Glomerular endothelial cell (primary cell): ENCODE data around the gene OR2A25. TPM values are rescaled to one million over a fixed set of nuclear protein-coding genes. Genes with fewer than 3 reads are reported as not detected.

Experiments used
- DNase-seq: peaks from one replicate; pipeline ENCODE4 v3.0.0-alpha.2; 2011; ENCODE audit warnings: low read depth, low spot score; ENCODE audit errors: extremely low read depth
- total RNA-seq: library from RNA; depleted of rRNA; stranded (reverse); fragments of >200 nt; gene quantifications from 2 replicates; pipeline ENCODE4 v1.2.3, GENCODE V29; 2015

The OR2A25 gene
- total RNA-seq, 1 donor from 2014 or later: not detected

GRCh38 chr7:144069953-144070352 is 342 bp downstream of the OR2A25 start:
- no peak for DNase-seq

DNA sequence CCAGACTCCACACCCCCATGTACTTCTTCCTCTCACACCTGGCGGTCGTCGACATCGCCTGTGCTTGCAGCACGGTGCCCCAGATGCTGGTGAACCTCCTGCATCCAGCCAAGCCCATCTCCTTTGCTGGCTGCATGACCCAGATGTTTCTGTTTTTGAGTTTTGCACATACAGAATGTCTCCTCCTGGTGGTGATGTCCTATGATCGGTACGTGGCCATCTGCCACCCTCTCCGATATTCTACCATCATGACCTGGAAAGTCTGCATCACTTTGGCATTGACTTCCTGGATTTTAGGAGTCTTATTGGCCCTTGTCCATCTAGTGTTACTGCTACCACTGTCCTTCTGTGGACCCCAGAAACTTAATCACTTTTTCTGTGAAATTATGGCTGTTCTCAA is 4.8 kb downstream of the OR2A25 start:
- DNase-seq: no peak

DNA sequence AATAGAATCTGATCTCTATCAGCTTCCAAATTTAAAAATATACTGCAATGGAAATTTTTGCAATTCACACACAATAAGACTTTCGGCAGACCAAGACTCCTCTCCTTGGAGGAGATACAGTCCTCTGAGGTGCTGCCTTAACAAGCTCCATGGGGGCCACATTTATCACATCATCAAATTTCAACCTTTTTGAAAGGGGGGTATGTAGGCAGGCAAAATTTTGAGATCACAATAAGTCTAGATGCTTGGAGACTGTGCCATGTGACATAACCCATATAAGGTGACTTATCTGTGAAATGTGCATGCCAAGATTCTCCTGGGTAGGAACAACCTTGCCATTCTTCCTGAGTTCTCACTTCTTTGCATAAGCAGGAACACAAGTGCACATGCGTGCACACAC is 16.4 kb downstream of the OR2A25 start, which contains the start of gene OR2A12:
Gene OR2A12, plus strand, starts transcription at position 301 of the 400 bp plus-strand sequence. CDS start 8,830 bp downstream, outside the sequence.
- no peak for DNase-seq

- no peak for DNase-seq
Observed at GRCh38 chr7:144086730-144087129, 17.1 kb downstream of the OR2A25 start.

GRCh38 chr7:144087230-144087629 is 17.6 kb downstream of the OR2A25 start:
- no peak for DNase-seq

GRCh38 chr7:144090667-144091066 is 21.1 kb downstream of the OR2A25 start:
- no peak for DNase-seq

DNA sequence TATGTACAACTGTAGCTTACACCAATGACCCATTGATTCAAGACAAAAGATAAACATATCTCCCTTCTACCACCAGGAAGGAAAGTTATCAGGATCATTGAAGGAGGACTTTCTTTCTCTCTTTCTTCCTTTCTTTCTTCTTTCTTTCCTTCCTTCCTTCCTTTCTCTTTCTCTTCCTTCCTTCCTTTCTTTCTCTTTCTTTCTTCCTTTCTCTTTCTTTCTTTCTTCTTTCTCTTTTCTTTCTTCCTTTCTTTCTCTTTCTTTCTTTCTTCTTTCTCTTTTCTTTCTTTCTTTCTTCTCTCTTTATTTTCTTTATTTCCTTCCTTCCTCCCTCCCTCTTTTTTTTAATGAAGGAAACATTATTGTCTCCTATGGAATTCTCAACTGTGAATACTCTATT is 29.2 kb downstream of the OR2A25 start:
- no peak for DNase-seq

- DNase-seq: no peak
Observed at GRCh38 chr7:144100607-144101006, 31.0 kb downstream of the OR2A25 start.

DNA sequence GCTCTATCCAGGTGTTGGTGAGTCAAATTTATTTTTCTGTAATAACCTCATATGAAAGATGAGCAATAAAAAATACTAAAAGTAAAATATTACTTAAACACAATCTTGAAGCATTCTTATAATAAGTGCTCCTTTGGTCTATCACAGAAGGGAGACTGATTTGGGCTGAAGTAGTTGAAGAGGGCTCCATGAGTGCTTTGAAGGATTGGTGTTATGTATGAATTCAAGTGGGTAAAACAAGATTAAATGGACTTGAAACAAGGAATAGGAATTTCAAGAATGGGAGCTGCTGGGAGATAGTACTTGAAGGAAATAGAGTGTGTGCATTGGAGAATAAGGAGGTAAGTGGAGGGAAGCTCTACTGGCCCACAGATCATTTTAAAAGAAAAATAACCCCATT is 32.4 kb downstream of the OR2A25 start:
- no peak for DNase-seq

DNA sequence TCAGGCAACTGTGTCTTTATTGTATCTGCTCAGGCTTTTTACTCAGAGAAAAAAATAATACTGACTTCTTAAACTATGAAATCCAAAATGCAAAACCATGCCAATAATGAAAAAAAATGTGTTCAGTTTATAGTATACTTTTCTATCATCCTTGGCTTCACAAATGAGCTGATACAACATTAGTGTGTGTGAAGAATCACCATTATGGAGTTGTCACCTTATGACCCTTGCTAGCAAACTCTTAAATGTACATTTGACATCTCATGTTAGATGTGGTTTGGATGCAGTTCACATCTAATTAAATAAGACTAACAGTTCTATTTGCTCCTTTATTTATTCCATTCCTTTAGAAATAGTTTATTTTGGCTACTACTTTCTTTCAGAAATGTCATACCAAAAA is 35.6 kb downstream of the OR2A25 start:
- no peak for DNase-seq

GRCh38 chr7:144109283-144109682 is 39.7 kb downstream of the OR2A25 start, which contains the start of gene OR2A2:
TSS of gene OR2A2 (plus strand) at chr7:144109583. CDS start at chr7:144109583, 0 bp downstream.
- no peak for DNase-seq

- no peak for DNase-seq
Observed at GRCh38 chr7:144110272-144110671, 40.7 kb downstream of the OR2A25 start.

- DNase-seq: no peak
Observed at GRCh38 chr7:144113651-144114050, 44.0 kb downstream of the OR2A25 start.

DNA sequence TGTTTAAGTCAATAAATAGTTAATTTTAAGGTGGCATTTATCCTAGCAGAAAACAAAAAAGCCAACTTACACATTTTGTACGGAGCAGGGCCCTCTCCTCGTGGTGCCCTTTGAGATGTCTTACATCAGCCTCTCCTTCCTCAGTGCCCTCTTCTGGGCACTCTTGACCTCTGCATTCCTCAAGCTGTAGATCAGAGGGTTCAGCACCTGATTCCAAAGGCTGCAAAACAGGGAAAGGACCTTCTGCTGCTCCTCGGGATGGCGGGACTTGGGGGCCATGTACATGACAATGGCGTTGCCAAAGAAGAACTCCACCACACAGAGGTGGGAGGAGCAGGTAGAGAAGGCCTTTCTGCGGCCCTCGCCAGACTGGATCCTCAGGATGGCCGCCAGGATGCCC is 48.7 kb downstream of the OR2A25 start:
- DNase-seq: no peak

GRCh38 chr7:144122876-144123275 is 53.3 kb downstream of the OR2A25 start, which contains the start of gene OR2A14:
TSS of gene OR2A14 (plus strand) at chr7:144123176. CDS start at chr7:144129113, 5,937 bp downstream.
- no peak for DNase-seq

Other genes with a start within 250 kb of the OR2A25 start
- 56.3 and 63.1 TPM in 2 replicates for gene TCAF1, start 167.6 kb upstream of the OR2A25 start, total RNA-seq
- gene OR2F2, start 134.6 kb upstream of the OR2A25 start, total RNA-seq: 0.23 TPM in 1 of 2 replicates, not detected in the other
- not detected in 2 replicates for gene OR2F1, start 115.0 kb upstream of the OR2A25 start, total RNA-seq
- gene OR6B1, start 69.5 kb upstream of the OR2A25 start, total RNA-seq: not detected in 2 replicates
- gene OR2A5, start 20.9 kb upstream of the OR2A25 start, total RNA-seq: not detected in 2 replicates
- gene OR2A12, start 16.5 kb downstream of the OR2A25 start, total RNA-seq: not detected in 2 replicates
- not detected in 2 replicates for gene OR2A2, start 39.8 kb downstream of the OR2A25 start, total RNA-seq
- not detected in 2 replicates for gene OR2A14, start 53.4 kb downstream of the OR2A25 start, total RNA-seq
- 0.19 TPM in 1 of 2 replicates, not detected in the other for gene CTAGE4, start 113.7 kb downstream of the OR2A25 start, total RNA-seq
- 0.73 TPM in 1 of 2 replicates, not detected in the other for gene ARHGEF35, start 126.0 kb downstream of the OR2A25 start, total RNA-seq
- gene OR2A42, start 169.8 kb downstream of the OR2A25 start, total RNA-seq: not detected in 2 replicates
- gene OR2A7, start 195.0 kb downstream of the OR2A25 start, total RNA-seq: 1.5 TPM in 1 of 2 replicates, not detected in the other
- not detected in 2 replicates for gene CTAGE8, start 199.5 kb downstream of the OR2A25 start, total RNA-seq
- gene OR2A1, start 242.6 kb downstream of the OR2A25 start, total RNA-seq: not detected in 2 replicates